ENCODE data around the gene EIF2A. TPM values are rescaled to one million over a fixed set of nuclear protein-coding genes. Genes with fewer than 3 reads are reported as not detected.
A peak's percentile ranks its signal among the peaks of the same experiment; 100 is the strongest.

The EIF2A gene
- total RNA-seq, 1 experiment from 2014 or later = 74.1 TPM

GRCh38 chr3:150631515-150632221 is 85.1 kb downstream of the EIF2A start:
- Histone ChIP-seq H3K56ac (ENCODE audit: insufficient read length, low read depth, low read length) (no peak overlapping the region), H3K27ac (ENCODE audit: insufficient read length, low read depth, low read length) (no peak overlapping the region), H3K9ac (ENCODE audit: extremely low read depth, insufficient read length, low read length) (no peak overlapping the region), H2BK12ac (ENCODE audit: insufficient read length, low read depth, low read length) (no peak overlapping the region), H3K23me2 (ENCODE audit: insufficient read length, low read depth, low read length, poor library complexity, severe bottlenecking) (no peaks in the 10 kb centered on the region), H2AK5ac (ENCODE audit: insufficient read length, low read length) (no peak overlapping the region), H2BK5ac (ENCODE audit: insufficient read length, low read length) (no peak overlapping the region), H4K8ac (replicated peaks; ENCODE audit: insufficient read length, low read depth, low read length) (no peak overlapping the region), H2BK120ac (ENCODE audit: low read depth, low read length, poor library complexity, severe bottlenecking) (no peak overlapping the region), H4K20me1 (ENCODE audit: control insufficient read depth, insufficient read depth, insufficient read length) (no peaks in the 10 kb centered on the region), H4K5ac (ENCODE audit: insufficient read length, low read depth, low read length) (no peak overlapping the region), H3K79me2 (ENCODE audit: insufficient read depth, low read length) (no peaks in the 10 kb centered on the region), H3K9me3 (ENCODE audit: control insufficient read depth, low read depth, low read length) (no peaks in the 10 kb centered on the region), H3K14ac (ENCODE audit: insufficient read depth, low read length) (no peak overlapping the region), H4K91ac (ENCODE audit: insufficient read length, low read depth, low read length) (no peak overlapping the region), H3K4me1 (ENCODE audit: insufficient read depth, low read length) (no peaks in the 10 kb centered on the region; the same call in 1 of the 2 replicates), H3K18ac (ENCODE audit: insufficient read length, low read depth, low read length) (no peak overlapping the region), H3K4ac (ENCODE audit: low read depth, low read length) (no peak overlapping the region), H3K79me1 (ENCODE audit: insufficient read depth, low read depth, low read length, poor library complexity, severe bottlenecking) (no peaks in the 10 kb centered on the region), H3K4me2 (ENCODE audit: insufficient read depth, insufficient read length, low read length) (no peak overlapping the region), H2AFZ (ENCODE audit: low read length) (no peak overlapping the region), H3K23ac (ENCODE audit: insufficient read length, low read depth, low read length) (no peak overlapping the region), H3K27me3 (ENCODE audit: insufficient read depth, low read length) (no peaks in the 10 kb centered on the region), H2BK20ac (ENCODE audit: low read depth, low read length, poor library complexity, severe bottlenecking) (no peak overlapping the region), H2BK15ac (ENCODE audit: low read depth, low read length) (no peak overlapping the region), H3T11ph (ENCODE audit: low read length) (no peak overlapping the region)
- no peak for TF ChIP-seq CTCF (conservative IDR thresholded peaks at IDR 0.05)
- no peak for DNase-seq
- Mint-ChIP-seq H3K4me3 (no peak overlapping the region), H3K27ac (peak overlapping the region in 1 of 3 experiments; percentile 70; a peak in 2 of 7 replicates), H3K36me3 (ENCODE audit: insufficient read depth in 1 of 3, low read depth in 3 of 3) (peaks cover 6 to 25% (median 17%) of the 10 kb centered on the region in 3 experiments), H3K27me3 (ENCODE audit: low read depth) (no peaks in the 10 kb centered on the region), H3K9me3 (no peaks in the 10 kb centered on the region), H3K4me1 (peaks cover 13 to 14% of the 10 kb centered on the region in 2 experiments)
- no CpG with 5 or more reads among the region's 7 CpGs for WGBS (ENCODE audit: extremely low coverage, insufficient read length, low lambda C conversion rate)

All from H9 (cell line).